PFSK-1 (cell line): ENCODE measurements around the gene ELP2.

Source experiments
- FOXP2 ChIP-seq: optimal IDR thresholded peaks from 2 replicates; pipeline ENCODE3; 2011; ENCODE audit warnings: borderline replicate concordance, control low read depth, inconsistent platforms; ENCODE audit not compliant: insufficient read depth; ENCODE audit errors: extremely low read length, extremely low read depth
- POLR2AphosphoS5 ChIP-seq: IDR thresholded peaks from 2 replicates; pipeline ENCODE4 v1.6.1; 2012; ENCODE audit warnings: low read depth, mild to moderate bottlenecking, control low read depth, low read length, moderate library complexity
- SIN3A ChIP-seq: IDR thresholded peaks from 2 replicates; pipeline ENCODE4 v1.6.1; 2012; ENCODE audit warnings: mild to moderate bottlenecking, low read length, moderate library complexity, borderline replicate concordance; ENCODE audit not compliant: insufficient read depth
- TAF1 ChIP-seq: IDR thresholded peaks from 2 replicates; pipeline ENCODE4 v1.6.1; 2012; ENCODE audit warnings: low read length, control low read depth, borderline replicate concordance; ENCODE audit not compliant: insufficient read depth
- TF ChIP-seq, protein P1 (sequence below), 2 experiments: IDR thresholded peaks; 2 replicates each; pipeline versions ENCODE4 v1.6.1 to v1.8.0; 2011 to 2012; ENCODE audit warnings: low read depth in 2 of 2, low read length in 2 of 2, control low read depth in 1 of 2, inconsistent platforms in 1 of 2, mild to moderate bottlenecking in 1 of 2, moderate library complexity in 1 of 2; ENCODE audit not compliant: insufficient read depth in 1 of 2

ELP2 gene

DNA sequence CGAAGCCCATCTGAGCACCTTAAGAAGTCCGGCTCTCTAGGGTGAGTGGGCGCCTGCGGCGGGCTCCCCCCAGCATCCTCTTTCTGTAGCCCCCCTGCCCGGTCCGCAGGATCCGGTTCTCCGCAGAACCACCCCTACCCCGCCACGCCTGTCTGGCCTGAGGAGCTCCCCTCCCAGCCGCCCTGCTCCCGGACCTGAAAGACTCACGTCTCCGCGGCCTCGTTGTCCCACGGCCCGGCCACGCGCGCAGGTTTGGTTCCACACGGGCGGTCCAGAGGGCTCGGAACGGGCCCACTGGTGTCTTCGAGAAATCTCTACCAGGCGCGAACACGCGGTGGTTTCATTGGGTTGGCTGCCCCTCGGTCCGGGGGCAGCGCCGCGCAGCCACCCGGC, 796 bp upstream of the ELP2 start:
- no peak for TF ChIP-seq TAF1
- TF ChIP-seq POLR2AphosphoS5: no peak
- TF ChIP-seq, protein P1, sequence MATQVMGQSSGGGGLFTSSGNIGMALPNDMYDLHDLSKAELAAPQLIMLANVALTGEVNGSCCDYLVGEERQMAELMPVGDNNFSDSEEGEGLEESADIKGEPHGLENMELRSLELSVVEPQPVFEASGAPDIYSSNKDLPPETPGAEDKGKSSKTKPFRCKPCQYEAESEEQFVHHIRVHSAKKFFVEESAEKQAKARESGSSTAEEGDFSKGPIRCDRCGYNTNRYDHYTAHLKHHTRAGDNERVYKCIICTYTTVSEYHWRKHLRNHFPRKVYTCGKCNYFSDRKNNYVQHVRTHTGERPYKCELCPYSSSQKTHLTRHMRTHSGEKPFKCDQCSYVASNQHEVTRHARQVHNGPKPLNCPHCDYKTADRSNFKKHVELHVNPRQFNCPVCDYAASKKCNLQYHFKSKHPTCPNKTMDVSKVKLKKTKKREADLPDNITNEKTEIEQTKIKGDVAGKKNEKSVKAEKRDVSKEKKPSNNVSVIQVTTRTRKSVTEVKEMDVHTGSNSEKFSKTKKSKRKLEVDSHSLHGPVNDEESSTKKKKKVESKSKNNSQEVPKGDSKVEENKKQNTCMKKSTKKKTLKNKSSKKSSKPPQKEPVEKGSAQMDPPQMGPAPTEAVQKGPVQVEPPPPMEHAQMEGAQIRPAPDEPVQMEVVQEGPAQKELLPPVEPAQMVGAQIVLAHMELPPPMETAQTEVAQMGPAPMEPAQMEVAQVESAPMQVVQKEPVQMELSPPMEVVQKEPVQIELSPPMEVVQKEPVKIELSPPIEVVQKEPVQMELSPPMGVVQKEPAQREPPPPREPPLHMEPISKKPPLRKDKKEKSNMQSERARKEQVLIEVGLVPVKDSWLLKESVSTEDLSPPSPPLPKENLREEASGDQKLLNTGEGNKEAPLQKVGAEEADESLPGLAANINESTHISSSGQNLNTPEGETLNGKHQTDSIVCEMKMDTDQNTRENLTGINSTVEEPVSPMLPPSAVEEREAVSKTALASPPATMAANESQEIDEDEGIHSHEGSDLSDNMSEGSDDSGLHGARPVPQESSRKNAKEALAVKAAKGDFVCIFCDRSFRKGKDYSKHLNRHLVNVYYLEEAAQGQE (IDR thresholded peaks at IDR 0.05; ENCODE audit: insufficient read depth in 1 of 2, low read depth in 2 of 2, low read length in 2 of 2): no peak
- TF ChIP-seq FOXP2: no peak

DNA sequence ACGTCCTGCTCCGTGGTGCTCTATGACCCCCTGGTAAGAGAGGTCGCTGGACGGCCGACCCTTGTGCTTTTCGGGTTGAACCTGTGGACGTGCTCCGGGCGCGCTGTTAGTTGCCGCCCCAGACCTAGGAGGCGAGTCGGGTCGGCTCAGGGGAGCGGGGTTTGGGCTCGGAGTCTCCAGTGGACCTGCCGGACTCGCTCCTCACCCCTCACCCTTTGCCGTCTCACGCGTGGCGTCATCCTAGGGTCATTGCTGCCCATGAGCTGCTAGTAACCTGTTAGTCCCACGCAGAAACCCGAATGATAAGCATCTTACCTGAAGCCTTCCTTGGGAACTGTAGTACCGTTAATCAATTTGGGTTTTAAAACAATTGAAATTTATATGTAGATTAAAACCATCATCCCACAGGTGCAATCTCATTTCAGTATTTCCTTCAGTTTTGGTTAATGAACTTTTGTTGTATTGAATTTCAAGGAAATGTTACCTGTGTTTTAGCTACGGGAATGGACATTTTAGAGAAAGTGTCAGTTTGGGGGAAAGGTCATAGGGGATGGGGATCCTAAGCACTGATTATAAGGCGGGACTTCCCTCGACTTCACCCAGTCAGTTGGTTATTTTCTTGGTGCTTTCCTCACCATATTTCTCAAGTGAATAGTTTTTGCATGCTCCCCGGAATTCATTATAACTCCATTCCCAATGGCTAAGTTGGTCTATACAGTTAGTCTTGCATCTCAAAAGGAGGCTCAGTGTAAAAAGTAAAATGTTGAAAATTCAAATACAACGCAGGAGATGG, 536 bp downstream of the ELP2 start:
- no peak for TF ChIP-seq TAF1
- TF ChIP-seq, protein P1 (IDR thresholded peaks at IDR 0.05; ENCODE audit: insufficient read depth in 1 of 2, low read depth in 2 of 2, low read length in 2 of 2): no peak
- TF ChIP-seq POLR2AphosphoS5: no peak
- TF ChIP-seq FOXP2: no peak

DNA sequence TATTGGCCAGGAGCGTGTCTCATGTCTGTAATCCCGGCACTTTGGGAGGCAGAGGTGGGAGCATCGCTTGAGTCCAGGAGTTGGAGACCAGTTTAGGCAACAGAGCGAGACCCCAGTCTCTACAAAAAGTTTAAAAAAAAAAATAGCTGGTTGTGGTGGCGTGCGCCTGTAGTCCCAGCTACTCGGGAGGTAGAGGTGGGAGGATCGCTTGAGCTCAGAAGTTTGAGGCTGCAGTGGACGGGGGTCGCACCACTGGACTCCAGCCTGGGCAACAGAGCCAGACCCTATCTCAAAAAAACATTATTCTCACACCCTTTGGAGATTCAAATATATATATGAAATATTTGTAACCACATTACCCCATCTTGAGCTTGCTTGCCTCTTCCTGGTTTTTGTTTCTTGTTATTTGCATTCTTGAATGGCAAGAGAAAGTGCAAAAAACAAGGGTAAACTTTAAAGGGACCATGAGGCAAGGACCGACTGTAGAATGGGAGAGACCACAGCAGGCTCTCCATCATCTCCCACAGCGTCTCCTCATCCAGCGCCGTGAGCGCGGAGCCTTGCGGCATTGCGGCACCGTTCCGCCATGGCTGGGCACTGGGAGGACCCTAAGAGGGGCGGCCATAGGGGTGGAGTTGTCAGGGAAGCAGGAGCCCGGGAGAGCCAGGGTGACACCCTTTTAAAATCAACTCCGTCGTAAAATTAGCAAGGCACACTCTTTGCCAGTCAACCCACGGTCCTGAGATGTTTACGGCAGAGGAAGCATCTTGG, 1.4 kb downstream of the ELP2 start:
- no peak for TF ChIP-seq POLR2AphosphoS5
- no peak for TF ChIP-seq TAF1
- no peak for TF ChIP-seq FOXP2
- TF ChIP-seq SIN3A: no peak
- TF ChIP-seq, protein P1 (IDR thresholded peaks at IDR 0.05; ENCODE audit: insufficient read depth in 1 of 2, low read depth in 2 of 2, low read length in 2 of 2): no peak

DNA sequence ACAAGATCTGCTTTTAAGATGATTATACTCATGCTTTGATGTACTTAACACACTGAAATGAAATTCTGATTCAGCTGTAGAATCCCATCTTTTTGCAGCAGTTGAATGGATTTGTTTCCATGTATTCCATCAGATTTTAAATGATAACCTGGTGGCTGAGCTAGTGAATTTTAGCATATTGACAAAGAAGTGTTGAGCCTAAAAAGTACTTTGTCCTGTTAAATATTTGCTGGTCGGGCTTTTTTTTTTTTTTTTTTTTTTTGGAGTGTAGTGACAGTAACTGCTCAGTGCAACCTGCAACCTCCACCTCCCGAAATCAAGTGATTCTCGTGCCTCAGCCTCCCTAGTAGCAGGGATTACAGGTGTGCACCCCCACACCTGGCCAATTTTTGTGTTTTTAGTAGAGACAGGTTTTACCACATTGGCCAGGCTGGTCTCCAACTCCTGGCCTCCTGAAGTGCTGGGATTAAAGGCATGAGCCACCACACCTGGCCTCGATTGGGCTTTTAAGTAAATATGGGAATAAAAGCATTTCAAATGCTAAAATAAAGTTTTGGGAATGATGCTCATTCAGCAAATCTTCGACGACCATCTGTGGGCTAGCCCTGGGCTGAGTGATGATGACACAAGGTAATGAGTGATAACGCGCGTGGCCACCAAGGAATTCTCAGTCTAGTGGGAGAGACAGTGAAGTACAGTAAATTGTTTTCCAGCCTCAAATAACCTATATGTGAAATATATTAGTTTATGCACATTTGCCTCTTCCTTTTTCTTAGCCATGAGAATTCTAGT, 2.2 kb downstream of the ELP2 start:
- TF ChIP-seq, protein P1 (IDR thresholded peaks at IDR 0.05; ENCODE audit: insufficient read depth in 1 of 2, low read depth in 2 of 2, low read length in 2 of 2): no peak
- TF ChIP-seq FOXP2: no peak
- no peak for TF ChIP-seq POLR2AphosphoS5
- no peak for TF ChIP-seq SIN3A
- TF ChIP-seq TAF1: no peak
